ENCODE measurements around the gene CSNK2A2.

The CSNK2A2 gene

GRCh38 chr16:58198022-58198683, at the start of gene CSNK2A2:
CSNK2A2 (minus strand) TSS chr16:58198106; CDS start chr16:58197736, 370 bp downstream.
- DNase-seq = peak; percentile 21 to 58

GRCh38 chr16:58243528-58244004, 45.7 kb upstream of the CSNK2A2 start:
- no peak for DNase-seq

GRCh38 chr16:58236831-58237230, 38.9 kb upstream of the CSNK2A2 start:
- DNase-seq = no peak

- DNase-seq = peak; percentile 75 to 87
Measured at GRCh38 chr16:58236231-58236690, 38.4 kb upstream of the CSNK2A2 start.

GRCh38 chr16:58235663-58236062, 37.8 kb upstream of the CSNK2A2 start:
- DNase-seq = no peak

GRCh38 chr16:58234831-58235595, 37.1 kb upstream of the CSNK2A2 start:
- DNase-seq = no peak

- DNase-seq = no peak
Measured at GRCh38 chr16:58230259-58230658, 32.4 kb upstream of the CSNK2A2 start.

- no peak for DNase-seq
Measured at GRCh38 chr16:58226790-58227189, 28.9 kb upstream of the CSNK2A2 start.

- DNase-seq = no peak
Measured at GRCh38 chr16:58225965-58226602, 28.2 kb upstream of the CSNK2A2 start.

- no peak for DNase-seq
Measured at GRCh38 chr16:58222532-58223316, 24.8 kb upstream of the CSNK2A2 start.

GRCh38 chr16:58219432-58219831, 21.5 kb upstream of the CSNK2A2 start:
- no peak for DNase-seq

- DNase-seq = no peak
Measured at GRCh38 chr16:58218786-58219185, 20.9 kb upstream of the CSNK2A2 start.

- DNase-seq = no peak
Measured at GRCh38 chr16:58217311-58217925, 19.5 kb upstream of the CSNK2A2 start.

GRCh38 chr16:58212824-58213655, 15.1 kb upstream of the CSNK2A2 start:
- no peak for DNase-seq

- DNase-seq = no peak
Measured at GRCh38 chr16:58211846-58212245, 13.9 kb upstream of the CSNK2A2 start.

GRCh38 chr16:58211245-58211644, 13.3 kb upstream of the CSNK2A2 start:
- DNase-seq = no peak

GRCh38 chr16:58205276-58206036, 7.5 kb upstream of the CSNK2A2 start:
- DNase-seq = no peak

- no peak for DNase-seq
Measured at GRCh38 chr16:58201163-58201562, 3.3 kb upstream of the CSNK2A2 start.

GRCh38 chr16:58200004-58200797, 2.3 kb upstream of the CSNK2A2 start:
- no peak for DNase-seq
